ENCODE data around the gene TNFSF13.

The TNFSF13 gene

DNA sequence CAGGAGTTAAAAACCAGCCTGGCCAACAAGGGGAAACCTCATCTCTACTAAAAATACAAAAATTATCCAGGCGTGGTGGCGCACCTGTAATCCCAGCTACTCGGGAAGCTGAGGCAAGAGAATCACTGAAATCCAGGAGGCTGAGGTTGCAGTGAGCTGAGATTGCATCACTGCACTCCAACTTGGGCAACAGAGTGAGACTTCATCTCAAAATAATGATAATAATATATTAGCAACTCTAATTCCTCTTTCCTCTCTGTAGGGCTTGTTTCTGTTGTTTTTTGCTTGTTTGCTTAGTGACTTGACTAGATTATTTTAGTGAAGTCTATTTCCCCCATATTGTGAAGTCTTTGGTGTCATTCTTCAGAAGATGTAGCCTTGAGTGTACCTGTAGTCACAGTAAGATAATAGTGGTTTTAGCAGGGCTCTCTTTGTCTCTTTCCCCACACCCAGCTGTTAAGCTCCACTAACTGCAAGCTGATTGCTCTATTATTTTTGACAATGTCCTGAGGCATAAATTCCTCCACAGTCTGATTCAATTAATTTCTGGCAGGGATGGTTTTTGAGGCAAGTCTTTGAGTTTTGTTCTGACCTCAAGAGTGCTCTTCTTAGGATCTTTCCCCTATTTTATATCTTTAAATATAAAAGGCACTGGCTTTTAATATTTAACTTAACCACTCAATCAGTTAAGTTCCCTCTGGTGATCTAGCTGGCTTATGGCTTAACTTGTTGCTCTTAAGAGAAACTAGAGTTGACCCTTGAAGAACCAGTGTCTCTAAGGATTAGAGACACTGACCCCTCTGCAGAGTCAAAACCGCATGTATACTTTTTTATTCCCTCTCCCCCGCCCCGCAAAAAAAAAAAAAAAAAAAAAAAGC is 28.3 kb upstream of the TNFSF13 start:
- H3K9ac ChIP-seq (ENCODE audit: low read length): no peak overlapping the region
- no peaks in the 10 kb centered on the region for H4K20me1 ChIP-seq (ENCODE audit: low read depth, low read length)
- H3K9me2 ChIP-seq (replicated peaks; ENCODE audit: insufficient read depth, low read length): no peaks in the 10 kb centered on the region
- no peaks in the 10 kb centered on the region for H3K27me3 ChIP-seq (ENCODE audit: low read length)
- no peak overlapping the region for H3K4me2 ChIP-seq (ENCODE audit: low read depth, low read length, poor library complexity, severe bottlenecking)
- no peak overlapping the region for H2AFZ ChIP-seq (ENCODE audit: low read depth, low read length, severe bottlenecking)
- no peaks in the 10 kb centered on the region; the same call in 1 of the 2 replicates for H3K9me3 ChIP-seq (ENCODE audit: insufficient read depth, low read length)
- TF ChIP-seq, protein P1, sequence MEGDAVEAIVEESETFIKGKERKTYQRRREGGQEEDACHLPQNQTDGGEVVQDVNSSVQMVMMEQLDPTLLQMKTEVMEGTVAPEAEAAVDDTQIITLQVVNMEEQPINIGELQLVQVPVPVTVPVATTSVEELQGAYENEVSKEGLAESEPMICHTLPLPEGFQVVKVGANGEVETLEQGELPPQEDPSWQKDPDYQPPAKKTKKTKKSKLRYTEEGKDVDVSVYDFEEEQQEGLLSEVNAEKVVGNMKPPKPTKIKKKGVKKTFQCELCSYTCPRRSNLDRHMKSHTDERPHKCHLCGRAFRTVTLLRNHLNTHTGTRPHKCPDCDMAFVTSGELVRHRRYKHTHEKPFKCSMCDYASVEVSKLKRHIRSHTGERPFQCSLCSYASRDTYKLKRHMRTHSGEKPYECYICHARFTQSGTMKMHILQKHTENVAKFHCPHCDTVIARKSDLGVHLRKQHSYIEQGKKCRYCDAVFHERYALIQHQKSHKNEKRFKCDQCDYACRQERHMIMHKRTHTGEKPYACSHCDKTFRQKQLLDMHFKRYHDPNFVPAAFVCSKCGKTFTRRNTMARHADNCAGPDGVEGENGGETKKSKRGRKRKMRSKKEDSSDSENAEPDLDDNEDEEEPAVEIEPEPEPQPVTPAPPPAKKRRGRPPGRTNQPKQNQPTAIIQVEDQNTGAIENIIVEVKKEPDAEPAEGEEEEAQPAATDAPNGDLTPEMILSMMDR (IDR thresholded peaks at IDR 0.05; ENCODE audit: insufficient read depth, low read length, poor library complexity, severe bottlenecking): no peak
- TF ChIP-seq EZH2phosphoT487 (conservative IDR thresholded peaks at IDR 0.05; ENCODE audit: low read length): no peak
- H3K27ac ChIP-seq (ENCODE audit: low read depth, low read length): no peak overlapping the region
- H3K4me3 ChIP-seq (ENCODE audit: insufficient read depth, low read length, poor library complexity, severe bottlenecking): no peak overlapping the region
- H3K36me3 ChIP-seq (ENCODE audit: low read length): no peaks in the 10 kb centered on the region
- H3F3A ChIP-seq (ENCODE audit: insufficient read depth): no peaks in the 10 kb centered on the region
- no peaks in the 10 kb centered on the region for H3K79me2 ChIP-seq (ENCODE audit: insufficient read depth, low read length)

DNA sequence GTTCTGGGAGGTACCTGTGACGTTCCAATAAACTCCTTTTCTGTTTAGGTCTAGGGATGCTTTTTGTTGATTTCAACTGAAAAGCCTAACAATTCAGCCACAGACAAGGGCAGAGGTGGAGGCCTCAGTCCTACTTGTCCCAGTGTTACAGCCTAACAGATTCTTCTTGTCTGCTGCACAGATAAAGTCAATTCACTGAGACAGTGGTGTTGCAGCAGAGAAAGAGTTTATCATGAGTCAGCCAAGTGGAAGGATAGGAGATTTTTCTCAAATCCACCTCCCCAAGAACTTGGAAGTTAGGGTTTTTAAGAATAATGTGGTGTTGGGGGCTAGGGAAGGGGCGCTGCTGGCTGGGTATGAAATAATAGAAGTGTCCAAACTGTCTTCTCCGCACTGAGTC is 20.5 kb upstream of the TNFSF13 start:
- H3K9me3 ChIP-seq (ENCODE audit: insufficient read depth, low read length): peaks cover 14% of the 10 kb centered on the region; the same call in 1 of the 2 replicates
- H2AFZ ChIP-seq (ENCODE audit: low read depth, low read length, severe bottlenecking): no peak overlapping the region
- no peak overlapping the region for H3K9ac ChIP-seq (ENCODE audit: low read length)
- no peaks in the 10 kb centered on the region for H3K79me2 ChIP-seq (ENCODE audit: insufficient read depth, low read length)
- no peaks in the 10 kb centered on the region for H4K20me1 ChIP-seq (ENCODE audit: low read depth, low read length)
- no peak overlapping the region for H3K4me2 ChIP-seq (ENCODE audit: low read depth, low read length, poor library complexity, severe bottlenecking)
- H3K27me3 ChIP-seq (ENCODE audit: low read length): no peaks in the 10 kb centered on the region
- no peaks in the 10 kb centered on the region for H3F3A ChIP-seq (ENCODE audit: insufficient read depth)
- TF ChIP-seq, protein P1 (IDR thresholded peaks at IDR 0.05; ENCODE audit: insufficient read depth, low read length, poor library complexity, severe bottlenecking): no peak
- TF ChIP-seq EZH2phosphoT487 (conservative IDR thresholded peaks at IDR 0.05; ENCODE audit: low read length): no peak
- H3K27ac ChIP-seq (ENCODE audit: low read depth, low read length): no peak overlapping the region
- no peaks in the 10 kb centered on the region for H3K9me2 ChIP-seq (replicated peaks; ENCODE audit: insufficient read depth, low read length)
- H3K36me3 ChIP-seq (ENCODE audit: low read length): no peaks in the 10 kb centered on the region
- no peak overlapping the region for H3K4me3 ChIP-seq (ENCODE audit: insufficient read depth, low read length, poor library complexity, severe bottlenecking)

DNA sequence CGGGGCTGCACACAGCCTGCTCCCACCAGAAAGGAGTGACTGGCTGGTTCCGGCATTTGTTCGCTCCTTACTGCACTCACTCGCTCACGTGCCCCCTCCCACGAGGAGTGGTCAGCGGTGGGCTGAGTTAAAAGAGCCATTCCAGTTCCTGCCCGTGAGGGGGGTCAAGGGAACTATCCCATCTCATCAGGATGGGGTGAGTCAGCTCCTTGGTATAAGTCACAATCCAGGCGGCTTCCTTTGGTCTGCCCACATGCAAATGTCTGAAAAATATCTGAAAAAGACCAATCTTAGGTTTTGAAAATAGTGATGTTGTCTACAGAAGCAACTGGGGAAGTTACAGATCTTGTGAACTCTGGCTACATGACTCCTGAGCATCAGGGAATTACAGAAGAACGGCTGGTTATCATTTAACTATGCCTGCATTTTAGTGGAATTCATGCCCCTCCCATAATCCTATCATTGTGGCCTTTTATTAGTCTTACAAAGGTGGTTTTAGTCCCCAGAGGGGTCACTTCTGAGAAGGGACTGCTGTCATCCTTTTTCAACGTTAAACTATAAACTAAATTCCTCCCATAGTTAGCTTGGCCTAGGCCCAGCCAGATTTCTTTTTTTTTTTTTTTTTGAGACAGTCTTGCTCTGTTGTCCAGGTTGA is 19.5 kb upstream of the TNFSF13 start:
- H3K4me3 ChIP-seq (ENCODE audit: insufficient read depth, low read length, poor library complexity, severe bottlenecking): no peak overlapping the region
- no peaks in the 10 kb centered on the region for H3F3A ChIP-seq (ENCODE audit: insufficient read depth)
- no peak overlapping the region for H3K9ac ChIP-seq (ENCODE audit: low read length)
- no peak overlapping the region for H2AFZ ChIP-seq (ENCODE audit: low read depth, low read length, severe bottlenecking)
- no peaks in the 10 kb centered on the region for H3K9me2 ChIP-seq (replicated peaks; ENCODE audit: insufficient read depth, low read length)
- peaks cover 14% of the 10 kb centered on the region; the same call in 1 of the 2 replicates for H3K9me3 ChIP-seq (ENCODE audit: insufficient read depth, low read length)
- no peaks in the 10 kb centered on the region for H3K27me3 ChIP-seq (ENCODE audit: low read length)
- H4K20me1 ChIP-seq (ENCODE audit: low read depth, low read length): no peaks in the 10 kb centered on the region
- no peaks in the 10 kb centered on the region for H3K36me3 ChIP-seq (ENCODE audit: low read length)
- TF ChIP-seq EZH2phosphoT487 (conservative IDR thresholded peaks at IDR 0.05; ENCODE audit: low read length): no peak
- TF ChIP-seq, protein P1 (IDR thresholded peaks at IDR 0.05; ENCODE audit: insufficient read depth, low read length, poor library complexity, severe bottlenecking): no peak
- H3K27ac ChIP-seq (ENCODE audit: low read depth, low read length): no peak overlapping the region
- H3K79me2 ChIP-seq (ENCODE audit: insufficient read depth, low read length): no peaks in the 10 kb centered on the region
- H3K4me2 ChIP-seq (ENCODE audit: low read depth, low read length, poor library complexity, severe bottlenecking): no peak overlapping the region
